Heart right ventricle (tissue), 16 donors: ENCODE measurements around the gene NHLH1. TPM values are rescaled to one million over a fixed set of nuclear protein-coding genes. Genes with fewer than 3 reads are reported as not detected.

Source experiments
- ATAC-seq, 8 donors: fragments of 200-7000 bp; cut with Tn5 transposase; one replicate each; pipeline ENCODE4 v1.9.1; 2020; ENCODE audit warnings: mild to moderate bottlenecking in 8 of 8, moderate library complexity in 8 of 8, moderate number of reproducible peaks in 1 of 8
- DNase-seq, 2 donors: peaks; one replicate each; pipeline ENCODE4 v3.0.0-alpha.2; 2020
- H3K27ac ChIP-seq, 10 donors: fragments of 200-600 bp; sonication (generic) in 2 of 10; one replicate each; pipeline versions ENCODE4 v1.5.0 to v1.8.0; 2020 to 2022; ENCODE audit warnings: mild to moderate bottlenecking in 3 of 10
- H3K27me3 ChIP-seq, 7 donors: fragments of 200-600 bp; one replicate each; pipeline ENCODE4 v1.8.0; 2021 to 2022; ENCODE audit warnings: mild to moderate bottlenecking in 2 of 7
- H3K36me3 ChIP-seq, 9 donors: fragments of 200-600 bp; sonication (generic) in 1 of 9; one replicate each; pipeline versions ENCODE4 v1.5.0 to v1.8.0; 2020 to 2022; ENCODE audit warnings: mild to moderate bottlenecking in 2 of 9
- H3K4me1 ChIP-seq, 9 donors: fragments of 200-600 bp; sonication (generic) in 1 of 9; one replicate each; pipeline versions ENCODE4 v1.5.0 to v1.8.0; 2020 to 2022; ENCODE audit warnings: mild to moderate bottlenecking in 4 of 9
- H3K4me3 ChIP-seq, 10 donors: fragments of 200-600 bp; sonication (generic) in 2 of 10; one replicate each; pipeline versions ENCODE4 v1.5.0 to v1.8.0; 2020 to 2022; ENCODE audit warnings: mild to moderate bottlenecking in 7 of 10, moderate library complexity in 2 of 10
- H3K9me3 ChIP-seq, 11 donors: fragments of 200-600 bp in 10 of 11; sonication (generic) in 2 of 11; one replicate each; pipeline versions ENCODE4 v1.5.0 to v1.8.0; 2013 to 2022; ENCODE audit warnings: mild to moderate bottlenecking in 2 of 11, control low read depth in 1 of 11, moderate library complexity in 1 of 11
- WGBS, 2 donors: extraction: QIAGEN DNeasy Blood & Tissue Kit; methylation state at CpG; one replicate each; pipeline ENCODE4 v1.1.7; 2013; ENCODE audit warnings: inconsistent platforms in 1 of 2; 5-methylcytosine and 5-hydroxymethylcytosine counted together
- intact Hi-C, 10 donors: fragments of 100-400 bp; cut with DNase I; formaldehyde crosslinking; loops; one replicate each; pipeline versions ENCODE4 v1.11.1 to v1.14.2; 2022
- polyA plus RNA-seq, 2 donors: library from polyadenylated mRNA; stranded (reverse); fragments of 200-250 nt; gene quantifications; one replicate each; pipeline ENCODE4 v1.2.3, GENCODE V29; 2013
- total RNA-seq, 10 donors: library from RNA; stranded (reverse); fragmentation: NEBNext Ultra II Directional in 3 of 10; extraction: Animal tissue kit (Norgen Biotek cat#: 25700) in 3 of 10; gene quantifications; one replicate each; pipeline versions ENCODE4 v1.2.1 to v1.2.4, GENCODE V29; 2021 to 2023
- TF ChIP-seq, protein P1 (sequence below), 9 donors: fragments of 200-600 bp; sonication (generic) in 2 of 9; IDR thresholded peaks; one replicate each; pipeline versions ENCODE4 v1.5.0 to v1.8.0; 2021 to 2022; ENCODE audit warnings: antibody characterized with exemption in 9 of 9, mild to moderate bottlenecking in 5 of 9, moderate library complexity in 1 of 9
- donor health status: Arrhythmogenic right ventricular cardiomyopathy.
- donor health status: ischemic (EF 13 %, LVEDD 7.1; RV severe dilation, severe dysfunction).
- donor health status: healthy with polysubstance abuse.
- donor health status: DM: no; HTN: yes; CAD: no.
- donor health status: DM: no; HTN: no; CAD: no.
- donor health status: ischemic (EF 25% LVEDD 6.9; RV normal size, moderate dysfunction).
- donor health status: ischemic (EF 25% LVEDD 5.7; RV mildly dilated, moderate dysfunction).
- donor health status: healthy.
- donor health status: DM: yes; HTN: yes; CAD: no.
- donor health status: Ischemic cardiomyopathy.
- donor health status: ischemic (EF 35%, LVEDD 5.7; RV mildly dilated, moderate dysfunction).
- donor health status: nonischemic (EF 11% LVEDD 7.7; RV severe dilation, severe dysfunction).
- donor health status: DM: yes; HTN: yes; CAD: no.
- donor health status: PGD.
- donor health status: ischemic (EF 29% LVEDD 5.4; RV normal size, mild dysfunction).
- donor health status: nonischemic (EF 23%, LVEDD 6.1; RV moderate dilation, normal function).

Gene NHLH1
- total and polyA plus RNA-seq, 12 donors = 0.06 to 0.12 (median 0.09) TPM; not detected in 9

GRCh38 chr1:160357286-160358002, 9.4 kb upstream of the NHLH1 start:
- intact Hi-C loops = no loop called here
- Histone ChIP-seq H3K36me3 (peaks cover 0 to 88% (median 60%) of the 10 kb centered on the region in 9 donors), H3K9me3 (no peaks in the 10 kb centered on the region), H3K27ac (no peak overlapping the region), H3K27me3 (no peaks in the 10 kb centered on the region), H3K4me3 (no peak overlapping the region), H3K4me1 (peaks cover 0 to under 1% (median 0%) of the 10 kb centered on the region in 9 donors)
- ATAC-seq (peak in 2 of 8 donors; percentile 8 to 18), DNase-seq (no peak)
- TF ChIP-seq, protein P1, sequence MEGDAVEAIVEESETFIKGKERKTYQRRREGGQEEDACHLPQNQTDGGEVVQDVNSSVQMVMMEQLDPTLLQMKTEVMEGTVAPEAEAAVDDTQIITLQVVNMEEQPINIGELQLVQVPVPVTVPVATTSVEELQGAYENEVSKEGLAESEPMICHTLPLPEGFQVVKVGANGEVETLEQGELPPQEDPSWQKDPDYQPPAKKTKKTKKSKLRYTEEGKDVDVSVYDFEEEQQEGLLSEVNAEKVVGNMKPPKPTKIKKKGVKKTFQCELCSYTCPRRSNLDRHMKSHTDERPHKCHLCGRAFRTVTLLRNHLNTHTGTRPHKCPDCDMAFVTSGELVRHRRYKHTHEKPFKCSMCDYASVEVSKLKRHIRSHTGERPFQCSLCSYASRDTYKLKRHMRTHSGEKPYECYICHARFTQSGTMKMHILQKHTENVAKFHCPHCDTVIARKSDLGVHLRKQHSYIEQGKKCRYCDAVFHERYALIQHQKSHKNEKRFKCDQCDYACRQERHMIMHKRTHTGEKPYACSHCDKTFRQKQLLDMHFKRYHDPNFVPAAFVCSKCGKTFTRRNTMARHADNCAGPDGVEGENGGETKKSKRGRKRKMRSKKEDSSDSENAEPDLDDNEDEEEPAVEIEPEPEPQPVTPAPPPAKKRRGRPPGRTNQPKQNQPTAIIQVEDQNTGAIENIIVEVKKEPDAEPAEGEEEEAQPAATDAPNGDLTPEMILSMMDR (IDR thresholded peaks at IDR 0.05) = no peak
- 83 to 89% methylated on average over 7 of the region's 7 CpGs for WGBS, 2 donors

DNA sequence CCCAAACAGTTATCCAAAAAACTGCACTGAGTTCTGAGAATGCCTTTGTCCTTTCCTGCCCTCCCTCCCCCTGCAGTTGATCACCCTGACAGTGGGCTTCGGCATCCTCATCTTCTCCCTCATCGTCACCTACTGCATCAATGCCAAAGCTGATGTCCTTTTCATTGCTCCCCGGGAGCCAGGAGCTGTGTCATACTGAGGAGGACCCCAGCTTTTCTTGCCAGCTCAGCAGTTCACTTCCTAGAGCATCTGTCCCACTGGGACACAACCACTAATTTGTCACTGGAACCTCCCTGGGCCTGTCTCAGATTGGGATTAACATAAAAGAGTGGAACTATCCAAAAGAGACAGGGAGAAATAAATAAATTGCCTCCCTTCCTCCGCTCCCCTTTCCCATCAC, 8.8 kb upstream of the NHLH1 start:
- H3K4me1 ChIP-seq = no peaks in the 10 kb centered on the region
- ATAC-seq (no peak), DNase-seq (no peak)
- TF ChIP-seq, protein P1 (IDR thresholded peaks at IDR 0.05) = no peak
- no peaks in the 10 kb centered on the region for H3K27me3 ChIP-seq
- no peak overlapping the region for H3K27ac ChIP-seq
- no peaks in the 10 kb centered on the region for H3K9me3 ChIP-seq
- no peak overlapping the region for H3K4me3 ChIP-seq
- peaks cover 0 to 82% (median 54%) of the 10 kb centered on the region in 9 donors for H3K36me3 ChIP-seq
- WGBS, 2 donors = 81 to 86% methylated on average over 4 of the region's 4 CpGs
- intact Hi-C loops = no loop called here

DNA sequence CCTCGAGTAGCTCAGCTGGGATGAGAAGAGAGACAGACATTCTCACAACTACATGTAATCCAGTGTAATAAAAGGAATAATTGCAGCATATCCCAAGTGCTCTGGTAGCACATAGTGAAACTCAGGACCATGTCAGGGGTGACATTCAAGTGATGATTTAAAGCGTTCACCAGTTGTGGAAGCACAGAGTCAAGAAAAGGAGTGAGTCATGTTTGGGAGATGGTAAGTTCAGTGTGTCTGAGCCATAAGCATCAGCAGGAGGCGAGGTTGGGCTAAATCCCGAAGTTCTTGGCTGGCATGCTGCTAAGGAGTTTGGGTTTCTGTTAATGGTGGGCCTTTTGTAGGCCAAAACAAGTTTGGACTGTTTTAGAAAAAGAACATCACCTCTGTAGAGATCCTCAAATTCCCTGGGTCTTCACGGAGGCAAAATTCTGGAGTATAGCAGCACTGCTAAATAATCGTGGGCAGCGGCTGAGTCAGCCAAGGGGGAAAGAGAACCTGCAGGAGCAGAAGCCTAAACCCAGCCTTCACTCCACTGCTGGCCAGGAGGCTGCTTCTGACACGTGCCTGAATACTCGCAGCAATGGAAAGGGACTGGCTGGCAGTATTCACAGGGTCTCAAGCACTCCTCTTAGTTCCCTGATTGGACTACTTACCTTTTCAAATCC, 7.2 kb upstream of the NHLH1 start:
- ATAC-seq = no peak

GRCh38 chr1:160360227-160360695, 6.6 kb upstream of the NHLH1 start:
- no peaks in the 10 kb centered on the region for H3K27me3 ChIP-seq
- DNase-seq (no peak), ATAC-seq (peak in 1 of 8 donors; percentile 13)
- H3K9me3 ChIP-seq = no peaks in the 10 kb centered on the region
- TF ChIP-seq, protein P1 (IDR thresholded peaks at IDR 0.05) = no peak
- H3K36me3 ChIP-seq = peaks cover 0 to 60% (median 37%) of the 10 kb centered on the region in 9 donors
- WGBS, 2 donors = 77 to 86% methylated on average over 8 of the region's 8 CpGs
- no peak overlapping the region for H3K27ac ChIP-seq
- H3K4me3 ChIP-seq = no peak overlapping the region
- no peaks in the 10 kb centered on the region for H3K4me1 ChIP-seq
- intact Hi-C loops = no loop called here

More for the DNA sequence above, 7.2 kb upstream of the NHLH1 start:
- TF ChIP-seq, protein P1 (IDR thresholded peaks at IDR 0.05) = no peak
- intact Hi-C loops = loop anchor here in 1 of 10 donors (1.0 kb wide), 1 partner anchor 13 kb away; no protein-coding TSS in a partner anchor
- Histone ChIP-seq H3K4me1 (no peaks in the 10 kb centered on the region), H3K27me3 (no peaks in the 10 kb centered on the region), H3K9me3 (no peaks in the 10 kb centered on the region), H3K36me3 (peaks cover 0 to 66% (median 41%) of the 10 kb centered on the region in 9 donors), H3K4me3 (no peak overlapping the region), H3K27ac (no peak overlapping the region)
- WGBS, 2 donors = 85 to 86% methylated on average over 9 of the region's 9 CpGs
- DNase-seq = no peak
